Measurements from ENCODE around the gene LONRF2.
"Not testable (repeated sequence)": the region's sequence is repeated elsewhere in the genome, so short reads cannot be mapped to it uniquely, and the experiment has no call there.

Gene LONRF2

DNA sequence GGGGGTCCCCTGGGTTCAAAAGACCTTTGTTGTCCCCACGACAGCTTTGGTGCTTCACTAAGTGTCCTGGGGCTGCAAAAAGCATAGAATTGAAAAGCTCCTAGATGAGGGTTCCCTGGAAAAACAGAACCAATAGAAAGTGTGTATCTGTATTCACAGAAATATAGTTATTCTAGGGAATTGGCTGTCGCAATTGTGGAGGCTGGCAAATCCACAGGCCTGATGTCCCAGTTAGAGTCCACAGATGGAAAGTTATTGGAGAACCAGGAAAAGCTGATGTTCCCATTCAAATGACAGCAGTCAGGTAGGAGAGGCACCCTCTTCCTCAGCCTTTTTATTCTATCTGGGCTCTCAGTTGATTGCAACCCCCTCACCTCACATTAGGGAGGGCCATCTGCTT lies 65.5 kb downstream of the LONRF2 start:
- H3K4me3 ChIP-seq (ENCODE audit: low read length), result no peak overlapping the region
- DNase-seq (ENCODE audit: low read depth), result no peak
- TF ChIP-seq, protein P1, sequence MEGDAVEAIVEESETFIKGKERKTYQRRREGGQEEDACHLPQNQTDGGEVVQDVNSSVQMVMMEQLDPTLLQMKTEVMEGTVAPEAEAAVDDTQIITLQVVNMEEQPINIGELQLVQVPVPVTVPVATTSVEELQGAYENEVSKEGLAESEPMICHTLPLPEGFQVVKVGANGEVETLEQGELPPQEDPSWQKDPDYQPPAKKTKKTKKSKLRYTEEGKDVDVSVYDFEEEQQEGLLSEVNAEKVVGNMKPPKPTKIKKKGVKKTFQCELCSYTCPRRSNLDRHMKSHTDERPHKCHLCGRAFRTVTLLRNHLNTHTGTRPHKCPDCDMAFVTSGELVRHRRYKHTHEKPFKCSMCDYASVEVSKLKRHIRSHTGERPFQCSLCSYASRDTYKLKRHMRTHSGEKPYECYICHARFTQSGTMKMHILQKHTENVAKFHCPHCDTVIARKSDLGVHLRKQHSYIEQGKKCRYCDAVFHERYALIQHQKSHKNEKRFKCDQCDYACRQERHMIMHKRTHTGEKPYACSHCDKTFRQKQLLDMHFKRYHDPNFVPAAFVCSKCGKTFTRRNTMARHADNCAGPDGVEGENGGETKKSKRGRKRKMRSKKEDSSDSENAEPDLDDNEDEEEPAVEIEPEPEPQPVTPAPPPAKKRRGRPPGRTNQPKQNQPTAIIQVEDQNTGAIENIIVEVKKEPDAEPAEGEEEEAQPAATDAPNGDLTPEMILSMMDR (conservative IDR thresholded peaks at IDR 0.05; ENCODE audit: low read depth, low read length), result no peak

DNA sequence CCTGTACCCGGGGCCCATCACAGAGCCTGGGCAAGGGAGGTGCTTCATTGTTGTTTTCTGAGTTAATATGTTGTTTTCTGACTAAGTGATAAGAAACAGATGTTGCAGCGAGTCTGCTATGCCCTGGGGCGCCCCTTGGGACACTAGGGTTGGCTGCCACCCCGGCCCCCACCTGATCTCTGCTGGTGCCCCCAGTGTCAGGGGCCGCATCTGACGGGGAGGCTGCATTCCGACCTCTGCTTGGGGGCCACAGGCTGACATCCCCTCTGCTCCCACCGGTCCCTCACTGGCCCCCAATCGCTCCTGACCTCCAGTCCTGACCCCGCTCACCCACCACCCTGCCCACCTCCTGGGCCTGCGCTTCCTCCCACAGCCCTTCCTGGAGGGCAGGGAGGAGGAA lies 65.9 kb downstream of the LONRF2 start:
- no peak for DNase-seq (ENCODE audit: low read depth)
- H3K4me3 ChIP-seq (ENCODE audit: low read length), result no peak overlapping the region
- TF ChIP-seq, protein P1 (conservative IDR thresholded peaks at IDR 0.05; ENCODE audit: low read depth, low read length), result no peak

DNA sequence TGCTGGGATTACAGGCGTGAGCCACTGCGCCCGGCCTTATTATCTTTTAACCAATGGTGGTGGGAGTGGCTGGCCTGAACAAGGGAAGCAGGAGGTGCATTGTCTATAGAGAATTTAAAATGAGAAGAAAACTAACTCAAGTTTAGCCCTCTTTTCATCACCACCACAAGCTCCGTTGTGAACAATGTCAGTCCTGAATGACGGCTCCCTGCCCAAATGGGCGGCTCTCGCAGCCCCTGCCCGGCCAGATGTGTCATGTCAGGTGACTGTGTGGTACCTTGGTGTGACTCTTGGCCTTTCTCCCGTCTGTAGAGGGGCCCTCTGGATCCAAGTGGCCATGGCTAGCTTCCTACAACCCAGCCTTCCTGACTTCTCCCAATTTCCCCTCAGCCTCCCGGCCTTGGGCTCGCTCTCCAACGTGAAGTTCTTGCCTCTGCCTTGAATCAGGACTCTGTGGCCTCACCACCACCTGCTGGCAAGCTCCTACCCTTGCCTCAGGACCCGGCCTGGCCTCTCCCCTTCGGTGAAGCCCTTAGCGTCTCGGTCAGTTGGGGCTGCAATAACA lies 67.6 kb downstream of the LONRF2 start:
- no peak for DNase-seq (ENCODE audit: low read depth)
- TF ChIP-seq, protein P1 (conservative IDR thresholded peaks at IDR 0.05; ENCODE audit: low read depth, low read length), result no peak
- no peak overlapping the region for H3K4me3 ChIP-seq (ENCODE audit: low read length)

DNA sequence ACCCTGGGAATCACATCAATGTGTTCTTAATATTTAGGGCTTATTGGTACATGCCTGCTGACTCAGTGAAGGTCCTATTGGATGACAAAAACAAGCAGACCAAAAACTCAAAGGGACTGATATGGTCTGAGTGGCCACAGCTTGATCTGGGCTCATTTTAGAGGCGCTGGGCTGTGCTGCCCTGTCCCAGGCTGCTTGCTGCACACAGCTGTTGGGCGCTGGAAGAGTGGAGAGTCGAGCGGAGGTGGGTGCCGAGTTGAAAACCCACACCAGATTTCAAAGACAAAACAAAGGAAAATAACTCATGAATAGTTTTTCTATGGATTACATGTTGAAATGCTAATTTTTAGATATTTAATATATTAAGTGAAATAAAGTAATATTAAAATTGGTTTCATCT lies 68.5 kb downstream of the LONRF2 start:
- no peak overlapping the region for H3K4me3 ChIP-seq (ENCODE audit: low read length)
- TF ChIP-seq, protein P1 (conservative IDR thresholded peaks at IDR 0.05; ENCODE audit: low read depth, low read length), result no peak
- DNase-seq (ENCODE audit: low read depth), result no peak

DNA sequence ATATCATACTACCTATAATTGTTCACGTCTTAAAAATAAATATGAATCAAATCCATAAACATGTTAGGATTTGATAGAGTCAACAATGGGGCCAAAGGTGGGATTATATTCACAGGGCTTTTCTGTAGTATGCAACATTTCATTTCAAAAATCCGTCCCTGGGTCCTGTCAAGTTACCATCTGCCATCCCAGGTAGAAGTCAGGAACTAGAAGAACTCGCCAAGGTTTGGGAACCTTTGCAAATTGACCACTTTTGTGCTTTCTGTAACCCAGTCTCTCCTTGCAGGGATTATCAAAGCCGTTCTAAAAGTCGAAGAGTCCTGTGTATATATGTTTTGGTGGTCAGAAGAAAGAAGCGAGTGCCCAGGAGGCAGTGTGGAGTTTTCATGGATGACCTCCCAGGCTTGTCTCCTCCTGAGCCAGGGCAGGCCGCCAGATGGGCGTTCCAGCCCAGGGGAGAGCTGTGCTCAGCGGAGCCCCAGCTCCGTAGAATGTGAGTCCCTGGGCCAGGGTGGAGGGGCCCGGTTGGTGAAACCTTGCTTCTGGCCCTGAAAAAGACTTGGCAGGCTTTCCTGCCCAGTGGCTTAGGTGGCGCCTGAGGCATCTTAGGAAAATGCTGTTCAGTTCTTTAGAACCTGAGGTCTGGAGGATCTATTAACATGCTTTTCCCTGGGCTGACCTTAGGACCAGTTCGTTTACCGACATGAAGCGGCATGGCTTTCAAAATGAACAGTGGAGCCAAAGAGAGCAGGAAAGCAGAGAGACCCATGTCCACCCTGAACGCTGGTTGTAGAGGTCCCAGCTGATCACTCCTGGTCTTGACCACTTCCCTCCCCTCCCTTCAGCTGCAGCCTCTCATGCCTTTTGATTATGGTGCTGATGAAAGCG lies 69.2 kb downstream of the LONRF2 start:
- TF ChIP-seq, protein P1 (conservative IDR thresholded peaks at IDR 0.05; ENCODE audit: low read depth, low read length), result no peak
- no peak overlapping the region for H3K4me3 ChIP-seq (ENCODE audit: low read length)
- no peak for DNase-seq (ENCODE audit: low read depth)

DNA sequence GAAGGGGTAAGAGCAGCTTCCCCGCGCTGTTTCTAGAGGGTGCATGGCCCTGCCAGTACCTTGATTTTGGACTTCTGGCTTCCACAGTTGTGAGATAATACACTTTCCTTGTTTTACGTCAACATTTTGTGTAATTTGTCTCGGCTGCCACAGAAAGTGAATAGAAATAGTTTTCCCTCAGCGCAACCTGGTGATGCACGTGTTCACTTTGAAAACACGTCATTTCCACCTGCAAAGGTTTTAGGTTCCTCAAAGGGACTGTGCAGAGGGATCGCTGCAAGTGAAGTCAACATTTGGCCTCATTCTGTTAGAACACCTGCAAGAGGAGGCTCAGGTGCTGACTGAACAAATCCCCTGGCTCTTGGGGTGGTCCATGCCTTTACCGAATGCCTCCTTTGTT lies 71.7 kb downstream of the LONRF2 start:
- TF ChIP-seq, protein P1 (conservative IDR thresholded peaks at IDR 0.05; ENCODE audit: low read depth, low read length), result no peak
- no peak for DNase-seq (ENCODE audit: low read depth)
- H3K4me3 ChIP-seq (ENCODE audit: low read length), result no peak overlapping the region

DNA sequence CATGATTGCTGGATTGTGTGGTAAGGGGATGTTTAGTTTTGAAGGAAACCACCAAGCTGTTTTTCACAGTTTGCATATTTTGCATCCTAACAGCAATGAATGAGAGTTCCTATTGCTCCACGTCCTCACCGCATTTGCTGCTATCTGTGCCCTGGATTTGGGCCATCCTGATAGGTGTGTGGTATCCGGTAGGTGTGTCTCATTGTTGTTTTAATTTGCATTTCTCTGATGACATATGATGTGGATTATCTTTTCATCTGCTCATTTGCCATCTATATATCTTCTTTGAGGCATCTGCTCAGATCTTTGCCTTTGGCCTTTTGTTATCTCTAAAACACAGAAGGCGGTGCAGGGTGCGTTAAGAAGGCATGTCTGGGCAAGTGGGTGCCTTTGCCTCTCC lies 73.3 kb downstream of the LONRF2 start:
- no peak overlapping the region for H3K4me3 ChIP-seq (ENCODE audit: low read length)
- TF ChIP-seq, protein P1 (conservative IDR thresholded peaks at IDR 0.05; ENCODE audit: low read depth, low read length), result no peak
- no peak for DNase-seq (ENCODE audit: low read depth)

DNA sequence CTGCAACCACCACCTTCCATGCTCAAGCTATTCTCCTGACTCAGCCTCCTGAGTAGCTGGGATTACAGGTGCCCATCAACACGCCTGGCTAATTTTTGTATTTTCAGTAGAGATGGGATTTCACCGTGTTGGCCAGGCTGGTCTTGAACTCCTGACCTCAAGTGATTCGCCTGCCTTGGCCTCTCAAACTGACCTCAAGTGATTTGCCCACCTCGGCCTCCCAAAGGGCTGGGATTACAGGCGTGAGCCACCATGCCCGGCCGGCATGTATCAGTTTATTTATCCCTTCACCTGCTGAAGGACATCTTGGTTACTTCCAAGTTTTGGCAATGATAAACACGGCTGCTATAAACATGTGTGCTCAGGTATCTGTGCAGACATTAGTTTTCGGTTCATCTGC lies 73.7 kb downstream of the LONRF2 start:
- not testable (repeated sequence) for DNase-seq (ENCODE audit: low read depth); H3K4me3 ChIP-seq (ENCODE audit: low read length)
